GM13977 (cell line): Measurements from ENCODE around the gene ARHGAP10.

Experiments used
- DNase-seq: peaks from one replicate; pipeline ENCODE4 v3.0.0; 2012; ENCODE audit warnings: low spot score
- CTCF ChIP-seq: IDR thresholded peaks from 2 replicates; pipeline ENCODE4 v1.5.1; 2012; ENCODE audit warnings: mild to moderate bottlenecking, control low read depth; ENCODE audit not compliant: insufficient read depth; ENCODE audit errors: extremely low read depth, missing control alignments
- in situ Hi-C: fragments of 300-500 bp; cut with MboI; formaldehyde crosslinking; loops from one replicate; pipeline ENCODE4 v1.12.0; 2022; ENCODE audit warnings: low sequenced_read_pairs, low pct_unique_long_range_greater_than_20kb, mixed read lengths, inconsistent platforms; ENCODE audit not compliant: unreplicated experiment

Gene ARHGAP10

GRCh38 chr4:147938496-147938895, 206.6 kb downstream of the ARHGAP10 start:
- in situ Hi-C loops: no loop called here
- DNase-seq: no peak
- no peak for TF ChIP-seq CTCF

GRCh38 chr4:147940171-147940570, 208.3 kb downstream of the ARHGAP10 start:
- in situ Hi-C loops: no loop called here
- no peak for TF ChIP-seq CTCF
- no peak for DNase-seq

GRCh38 chr4:147941373-147941772, 209.5 kb downstream of the ARHGAP10 start:
- TF ChIP-seq CTCF: no peak
- DNase-seq: no peak
- in situ Hi-C loops: no loop called here

- in situ Hi-C loops: no loop called here
- no peak for TF ChIP-seq CTCF
- no peak for DNase-seq
Observed at GRCh38 chr4:147942729-147943128, 210.8 kb downstream of the ARHGAP10 start.

GRCh38 chr4:147943159-147943638, 211.3 kb downstream of the ARHGAP10 start:
- in situ Hi-C loops: no loop called here
- peak; percentile 60 for DNase-seq
- no peak for TF ChIP-seq CTCF

GRCh38 chr4:147944249-147944648, 212.4 kb downstream of the ARHGAP10 start:
- TF ChIP-seq CTCF: no peak
- in situ Hi-C loops: no loop called here
- DNase-seq: no peak
